Fibroblast of the aortic adventitia (primary cell): ENCODE measurements around the gene CSF2. TPM values are rescaled to one million over a fixed set of nuclear protein-coding genes. Genes with fewer than 3 reads are reported as not detected.

Experiments used
- DNase-seq: peaks from one replicate; pipeline ENCODE4 v3.0.0-alpha.2; 2010; ENCODE audit warnings: low read depth
- H3K4me3 ChIP-seq: 2 replicates; pipeline ENCODE4 v1.5.1; 2011; ENCODE audit warnings: low read depth, mild to moderate bottlenecking, control low read depth, low read length, moderate library complexity
- total RNA-seq: library from RNA; depleted of rRNA; stranded (reverse); fragments of >200 nt; gene quantifications from 2 replicates; pipeline ENCODE4 v1.2.3, GENCODE V29; 2012; ENCODE audit warnings: low replicate concordance
- TF ChIP-seq, protein P1 (sequence below): IDR thresholded peaks from 2 replicates; pipeline ENCODE4 v1.5.1; 2011; ENCODE audit warnings: mild to moderate bottlenecking, low read length, control low read depth, inconsistent platforms; ENCODE audit not compliant: insufficient read depth

Gene CSF2
- total RNA-seq, 1 donor = not detected

DNA sequence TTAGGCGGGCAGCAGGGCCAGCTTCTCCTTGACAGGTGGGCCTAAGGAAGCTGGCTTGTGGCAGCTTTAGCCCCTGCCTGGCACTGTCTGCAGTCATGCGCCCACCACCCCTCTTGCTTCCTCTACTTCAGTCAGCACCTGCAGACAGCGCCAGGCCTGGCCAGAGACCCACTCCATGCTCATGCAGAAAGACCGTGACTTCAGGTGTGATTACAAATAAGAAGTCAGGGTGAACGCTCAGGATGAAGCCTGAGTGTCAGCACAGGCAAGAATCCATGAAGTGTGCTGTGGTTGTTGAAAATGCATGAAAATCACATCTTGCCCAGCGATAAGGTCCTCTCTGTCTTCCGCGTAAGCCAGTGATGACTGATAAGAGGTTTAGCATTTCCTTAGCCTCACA is 3.4 kb downstream of the CSF2 start:
- TF ChIP-seq, protein P1, sequence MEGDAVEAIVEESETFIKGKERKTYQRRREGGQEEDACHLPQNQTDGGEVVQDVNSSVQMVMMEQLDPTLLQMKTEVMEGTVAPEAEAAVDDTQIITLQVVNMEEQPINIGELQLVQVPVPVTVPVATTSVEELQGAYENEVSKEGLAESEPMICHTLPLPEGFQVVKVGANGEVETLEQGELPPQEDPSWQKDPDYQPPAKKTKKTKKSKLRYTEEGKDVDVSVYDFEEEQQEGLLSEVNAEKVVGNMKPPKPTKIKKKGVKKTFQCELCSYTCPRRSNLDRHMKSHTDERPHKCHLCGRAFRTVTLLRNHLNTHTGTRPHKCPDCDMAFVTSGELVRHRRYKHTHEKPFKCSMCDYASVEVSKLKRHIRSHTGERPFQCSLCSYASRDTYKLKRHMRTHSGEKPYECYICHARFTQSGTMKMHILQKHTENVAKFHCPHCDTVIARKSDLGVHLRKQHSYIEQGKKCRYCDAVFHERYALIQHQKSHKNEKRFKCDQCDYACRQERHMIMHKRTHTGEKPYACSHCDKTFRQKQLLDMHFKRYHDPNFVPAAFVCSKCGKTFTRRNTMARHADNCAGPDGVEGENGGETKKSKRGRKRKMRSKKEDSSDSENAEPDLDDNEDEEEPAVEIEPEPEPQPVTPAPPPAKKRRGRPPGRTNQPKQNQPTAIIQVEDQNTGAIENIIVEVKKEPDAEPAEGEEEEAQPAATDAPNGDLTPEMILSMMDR = no peak
- no peak for DNase-seq
- no peak overlapping the region for H3K4me3 ChIP-seq

DNA sequence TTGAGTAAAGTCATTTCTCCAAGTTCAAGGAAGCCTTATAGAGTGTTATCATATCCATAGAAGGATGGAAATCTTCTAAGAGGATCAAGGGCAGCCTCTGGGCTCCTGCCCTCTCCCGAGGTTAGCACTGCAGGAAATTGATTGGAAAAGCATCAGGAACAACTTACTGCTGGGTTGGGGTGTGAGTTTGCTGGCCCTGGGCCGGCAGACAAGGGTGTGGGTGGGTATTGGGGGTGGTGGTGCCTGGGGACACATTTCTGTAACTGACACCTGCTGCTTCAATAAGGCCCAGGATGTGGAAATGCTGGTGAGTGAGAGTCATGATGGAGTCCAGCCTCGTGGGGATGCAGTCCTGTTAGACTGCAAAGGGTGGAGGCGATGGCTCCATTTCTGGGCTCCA is 5.5 kb downstream of the CSF2 start:
- H3K4me3 ChIP-seq = no peak overlapping the region
- TF ChIP-seq, protein P1 = no peak
- DNase-seq = no peak

DNA sequence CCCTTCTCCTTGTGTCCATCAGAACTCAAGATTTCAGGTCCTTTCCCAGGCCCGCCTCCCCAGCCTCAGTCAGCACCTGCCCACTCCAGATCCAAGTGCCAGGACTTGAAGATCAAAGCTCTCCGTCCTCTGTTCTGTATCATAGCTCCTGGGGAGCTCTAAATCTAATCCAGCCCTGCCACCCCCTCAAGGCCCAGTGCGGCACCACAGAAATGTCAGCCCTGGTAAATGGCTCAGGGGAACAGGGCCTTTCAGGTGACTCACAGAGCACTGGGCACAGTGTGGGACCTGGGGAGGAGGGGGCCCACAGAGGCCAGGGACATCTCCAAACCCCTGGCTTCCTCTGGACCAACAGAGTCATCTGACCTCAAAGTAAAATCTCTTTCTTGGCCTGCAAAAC is 6.0 kb downstream of the CSF2 start:
- TF ChIP-seq, protein P1 = no peak
- DNase-seq = no peak
- no peak overlapping the region for H3K4me3 ChIP-seq

DNA sequence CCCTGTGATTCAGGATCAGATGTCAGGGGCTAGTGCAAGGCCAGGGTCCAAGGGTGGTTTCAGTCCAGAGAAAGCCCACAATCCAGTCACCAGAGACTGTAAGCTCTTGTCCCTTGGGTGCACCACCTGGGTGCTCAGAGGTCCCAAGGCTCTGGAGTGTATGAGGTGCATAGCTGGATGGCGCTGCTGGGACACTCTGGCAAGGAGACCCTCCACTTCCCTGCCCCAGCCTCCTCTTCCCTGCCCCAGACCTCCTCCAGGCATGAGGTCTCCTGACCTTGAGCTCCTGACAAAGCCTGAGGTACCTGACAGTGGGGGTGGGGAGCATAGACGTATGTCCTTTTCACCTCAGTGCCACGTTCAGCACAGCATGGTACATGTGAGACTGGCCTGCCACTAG is 7.0 kb downstream of the CSF2 start:
- H3K4me3 ChIP-seq = no peak overlapping the region
- TF ChIP-seq, protein P1 = no peak
- DNase-seq = no peak

DNA sequence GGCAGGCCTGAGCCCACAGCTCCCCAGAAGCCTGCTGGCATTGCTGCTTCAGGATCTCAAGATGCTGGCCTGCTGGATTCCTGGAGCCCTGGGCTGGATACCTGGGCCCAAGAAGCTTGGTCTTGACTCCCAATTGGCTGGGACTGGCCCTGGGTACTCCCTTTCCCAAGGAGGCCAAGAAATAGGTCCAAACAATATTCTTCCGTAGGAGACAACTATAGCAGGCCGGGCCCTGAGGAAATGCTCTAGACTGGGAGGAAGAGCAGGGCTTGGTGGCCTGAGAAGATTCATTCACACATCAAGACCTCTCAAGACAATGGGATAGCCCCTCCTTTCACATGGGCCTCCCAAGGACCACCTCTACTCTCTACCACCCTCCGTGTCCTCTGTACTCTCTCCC is 7.9 kb downstream of the CSF2 start:
- TF ChIP-seq, protein P1 = no peak
- H3K4me3 ChIP-seq = no peak overlapping the region

DNA sequence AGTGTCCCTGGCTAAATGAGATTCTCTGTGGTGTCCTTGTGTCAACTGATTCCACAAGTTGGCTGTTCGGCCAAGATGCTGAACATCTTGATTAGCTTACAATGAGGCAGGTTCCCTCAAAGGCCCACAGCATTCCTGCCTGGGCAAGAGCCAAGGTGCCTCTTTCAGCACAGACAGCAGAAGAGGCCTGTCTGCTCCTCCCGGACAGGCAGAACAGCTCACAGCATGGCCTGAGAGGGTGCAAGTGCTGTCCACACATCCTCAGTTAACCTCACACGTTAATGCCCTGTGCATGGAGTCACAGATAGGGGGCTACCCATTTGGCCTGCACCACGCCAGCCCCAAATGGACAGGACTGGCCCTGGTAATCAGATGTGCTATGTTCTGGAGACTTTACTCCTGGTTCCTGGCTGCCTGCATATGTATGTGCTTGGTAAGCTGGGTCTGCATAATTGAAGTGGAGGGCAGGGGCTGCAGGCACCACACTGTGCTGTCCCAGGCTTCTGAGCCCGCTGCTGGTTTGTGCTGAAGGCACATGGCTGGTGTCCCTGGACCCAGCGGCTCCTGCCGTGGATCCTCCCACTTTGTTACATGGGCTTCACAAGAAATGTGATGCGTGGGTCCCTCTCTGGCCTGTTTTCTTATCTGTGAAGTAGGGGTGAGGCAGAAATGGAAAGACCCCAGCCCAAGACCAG is 8.9 kb downstream of the CSF2 start:
- TF ChIP-seq, protein P1 = no peak
- H3K4me3 ChIP-seq = no peak overlapping the region
- no peak for DNase-seq

More for the DNA sequence above, 7.9 kb downstream of the CSF2 start:
- no peak for DNase-seq

DNA sequence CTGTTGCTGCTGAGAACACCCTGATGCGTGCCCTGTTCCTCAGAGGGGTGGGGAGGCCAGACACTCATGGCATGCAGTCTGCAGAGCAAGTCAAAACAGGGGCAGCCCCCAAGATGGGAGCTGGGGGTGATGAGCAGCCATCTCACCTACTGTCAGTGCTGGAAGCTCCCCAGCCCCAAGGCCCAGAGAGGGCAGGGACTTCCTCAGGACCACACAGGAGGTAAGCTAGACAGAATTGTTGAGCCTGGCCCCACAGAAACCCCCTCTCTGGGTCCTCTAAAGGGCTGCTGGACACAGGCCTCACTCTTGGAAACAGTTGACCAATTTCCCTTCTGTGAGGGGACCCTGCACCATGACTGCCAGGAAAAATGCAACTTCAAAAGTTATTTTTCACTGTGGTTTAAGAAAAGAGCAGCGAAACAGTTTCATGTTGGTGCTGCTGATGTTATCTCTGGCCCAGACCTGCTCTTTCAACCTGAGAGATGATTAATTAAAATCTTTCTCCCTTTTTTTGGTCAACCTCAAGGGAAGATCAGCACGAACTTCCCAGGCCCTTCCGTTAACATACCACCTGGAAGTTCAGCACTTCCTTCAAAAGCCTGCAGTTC is 9.6 kb downstream of the CSF2 start:
- no peak for DNase-seq
- TF ChIP-seq, protein P1 = no peak
- H3K4me3 ChIP-seq = no peak overlapping the region
